MM.1S (cell line): ENCODE data around the gene FBXL19.

Experiments
- EZH2 ChIP-seq: fragments of 300-600 bp; sonication (generic); optimal IDR thresholded peaks from 2 replicates; pipeline ENCODE3; 2017; ENCODE audit warnings: low read depth, mild to moderate bottlenecking, antibody characterized with exemption, low read length, mixed read lengths
- EZH2phosphoT487 ChIP-seq: fragments of 300-600 bp; sonication (generic); IDR thresholded peaks from 2 replicates; pipeline ENCODE4 v1.6.1; 2018; ENCODE audit warnings: antibody characterized with exemption, low read length
- TF ChIP-seq, protein P1 (sequence below): fragments of 300-600 bp; sonication (generic); IDR thresholded peaks from 2 replicates; pipeline ENCODE4 v1.5.1; 2016; ENCODE audit warnings: antibody characterized with exemption, low read length, mixed read lengths

GRCh38 chr16:30918614-30919013 is 4.8 kb upstream of the FBXL19 start:
- TF ChIP-seq, protein P1, sequence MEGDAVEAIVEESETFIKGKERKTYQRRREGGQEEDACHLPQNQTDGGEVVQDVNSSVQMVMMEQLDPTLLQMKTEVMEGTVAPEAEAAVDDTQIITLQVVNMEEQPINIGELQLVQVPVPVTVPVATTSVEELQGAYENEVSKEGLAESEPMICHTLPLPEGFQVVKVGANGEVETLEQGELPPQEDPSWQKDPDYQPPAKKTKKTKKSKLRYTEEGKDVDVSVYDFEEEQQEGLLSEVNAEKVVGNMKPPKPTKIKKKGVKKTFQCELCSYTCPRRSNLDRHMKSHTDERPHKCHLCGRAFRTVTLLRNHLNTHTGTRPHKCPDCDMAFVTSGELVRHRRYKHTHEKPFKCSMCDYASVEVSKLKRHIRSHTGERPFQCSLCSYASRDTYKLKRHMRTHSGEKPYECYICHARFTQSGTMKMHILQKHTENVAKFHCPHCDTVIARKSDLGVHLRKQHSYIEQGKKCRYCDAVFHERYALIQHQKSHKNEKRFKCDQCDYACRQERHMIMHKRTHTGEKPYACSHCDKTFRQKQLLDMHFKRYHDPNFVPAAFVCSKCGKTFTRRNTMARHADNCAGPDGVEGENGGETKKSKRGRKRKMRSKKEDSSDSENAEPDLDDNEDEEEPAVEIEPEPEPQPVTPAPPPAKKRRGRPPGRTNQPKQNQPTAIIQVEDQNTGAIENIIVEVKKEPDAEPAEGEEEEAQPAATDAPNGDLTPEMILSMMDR: no peak
- TF ChIP-seq EZH2: no peak
- no peak for TF ChIP-seq EZH2phosphoT487
